Naive thymus-derived CD8-positive, alpha-beta T cell (primary cell): ENCODE data around the gene KCNH5. TPM values are rescaled to one million over a fixed set of nuclear protein-coding genes. Genes with fewer than 3 reads are reported as not detected.

Source experiments
- ATAC-seq, 2 donors: fragments of 150-1000 bp; cut with Tn5 transposase in 1 of 2; sonication (Bioruptor Pico), chemical (Tn5 transposase) in 1 of 2; 1 replicate in 1 of 2; 2 replicates in 1 of 2; pipeline ENCODE4 v1.10.0; 2021; ENCODE audit warnings: mild to moderate bottlenecking in 2 of 2, moderate library complexity in 2 of 2
- POLR2A ChIA-PET: fragments of 350-600 bp; sonication (Branson Sonifier 250); formaldehyde crosslinking; loops from one replicate; lab custom pipeline; 2021; ENCODE audit warnings: antibody characterized with exemption; lab: Charles Lee
- DNase-seq, 10 donors: peaks; one replicate each; pipeline versions ENCODE4 v3.0.0 to v3.0.0-alpha.2; 2020 to 2022
- H3K27ac Mint-ChIP-seq, 10 donors: one replicate each; pipeline ENCODE4 v1.8.0; 2020 to 2022; ENCODE audit warnings: mild to moderate bottlenecking in 10 of 10, mixed read lengths in 10 of 10, moderate library complexity in 4 of 10, inconsistent platforms in 1 of 10
- H3K27me3 Mint-ChIP-seq, 5 donors: one replicate each; pipeline ENCODE4 v1.8.0; 2021 to 2022; ENCODE audit warnings: mixed read lengths in 5 of 5
- H3K36me3 Mint-ChIP-seq, 3 donors: one replicate each; pipeline ENCODE4 v1.8.0; 2020 to 2022; ENCODE audit warnings: mixed read lengths in 3 of 3, mild to moderate bottlenecking in 2 of 3, inconsistent platforms in 1 of 3
- H3K4me1 Mint-ChIP-seq, 4 donors: one replicate each; pipeline ENCODE4 v1.8.0; 2021 to 2022; ENCODE audit warnings: mixed read lengths in 4 of 4
- H3K4me3 Mint-ChIP-seq, 10 donors: one replicate each; pipeline ENCODE4 v1.8.0; 2020 to 2022; ENCODE audit warnings: mild to moderate bottlenecking in 10 of 10, mixed read lengths in 10 of 10, moderate library complexity in 6 of 10, inconsistent platforms in 1 of 10
- H3K9me3 Mint-ChIP-seq, 9 donors: one replicate each; pipeline ENCODE4 v1.8.0; 2020 to 2022; ENCODE audit warnings: mixed read lengths in 9 of 9, mild to moderate bottlenecking in 3 of 9, inconsistent platforms in 1 of 9, moderate library complexity in 1 of 9
- polyA plus RNA-seq, 3 donors: library from polyadenylated mRNA; unstranded; fragments of 300-500 nt; fragmentation: Illumina TruSeq; gene quantifications; one replicate each; pipeline ENCODE4 v1.2.3, GENCODE V29; 2021
- total RNA-seq, 8 experiments: library from RNA in 2 of 8; stranded (reverse) in 2 of 8; gene quantifications; one replicate each; pipeline ENCODE4 v1.2.3 and lab custom pipeline; 2021 to 2026

Gene KCNH5
- not detected for total RNA-seq
- polyA plus RNA-seq = not detected
- 0 to 0.08 (median 0) reads per million in 6 experiments for total RNA-seq (lab: John Stamatoyannopoulos, UW)

DNA sequence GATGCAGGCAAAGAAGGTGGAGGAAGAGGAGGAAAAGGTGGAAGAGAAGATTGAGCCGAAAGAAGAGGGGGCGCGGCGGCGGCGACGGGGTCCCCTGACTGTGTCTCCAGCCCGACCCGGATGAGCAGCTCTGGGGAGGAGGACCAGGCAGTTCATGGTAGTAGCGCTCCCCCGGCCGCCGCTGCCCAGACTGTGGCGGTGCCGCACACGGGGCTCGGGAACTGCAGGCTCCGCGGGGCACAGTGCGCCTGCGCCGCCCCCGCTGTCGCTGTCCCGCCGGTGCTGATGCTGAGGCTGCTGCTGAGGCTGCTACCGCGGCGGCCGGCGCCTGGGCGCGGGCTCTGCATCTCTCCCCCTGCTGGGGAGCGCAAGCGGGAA is at the start of gene KCNH5:
KCNH5 (minus strand) TSS at position 225 of the 378 bp plus-strand sequence. CDS start 272 bp downstream, outside the sequence.
- H3K27ac Mint-ChIP-seq = no peak within 1 kb of the TSS
- no peak for ATAC-seq
- DNase-seq = no peak

GRCh38 chr14:63091394-63091996 is 46.2 kb upstream of the KCNH5 start:
- Mint-ChIP-seq H3K27ac (no peak overlapping the region), H3K4me1 (no peaks in the 10 kb centered on the region), H3K36me3 (peaks cover 0 to 1% (median 0%) of the 10 kb centered on the region in 3 donors), H3K27me3 (peaks cover 0 to 3% (median under 1%) of the 10 kb centered on the region in 5 donors), H3K9me3 (peaks cover 0 to 6% (median 0%) of the 10 kb centered on the region in 9 donors), H3K4me3 (no peak overlapping the region)
- POLR2A ChIA-PET = no interaction called here
- ATAC-seq (no peak), DNase-seq (no peak)

More for the DNA sequence above, at the start of gene KCNH5:
- POLR2A ChIA-PET = no interaction called here
- peaks cover 23 to 52% (median 34%) of the 10 kb centered on the region in 5 donors for H3K27me3 Mint-ChIP-seq
- peaks cover 0 to 2% (median 0%) of the 10 kb centered on the region in 3 donors for H3K36me3 Mint-ChIP-seq
- peak within 1 kb of the TSS in 3 of 10 donors; percentile 33 to 72 (median 36) for H3K4me3 Mint-ChIP-seq
- H3K9me3 Mint-ChIP-seq = peaks cover 0 to 3% (median 0%) of the 10 kb centered on the region in 9 donors
- peaks cover 0 to 4% (median 0%) of the 10 kb centered on the region in 4 donors for H3K4me1 Mint-ChIP-seq

GRCh38 chr14:63088865-63089264 is 43.6 kb upstream of the KCNH5 start:
- Mint-ChIP-seq H3K36me3 (no peaks in the 10 kb centered on the region), H3K9me3 (peaks cover 0 to 11% (median 0%) of the 10 kb centered on the region in 9 donors), H3K27me3 (peaks cover 0 to 3% (median 0%) of the 10 kb centered on the region in 5 donors), H3K4me3 (no peak overlapping the region), H3K4me1 (no peaks in the 10 kb centered on the region), H3K27ac (no peak overlapping the region)
- POLR2A ChIA-PET = no interaction called here
- DNase-seq = no peak
- no peak for ATAC-seq

DNA sequence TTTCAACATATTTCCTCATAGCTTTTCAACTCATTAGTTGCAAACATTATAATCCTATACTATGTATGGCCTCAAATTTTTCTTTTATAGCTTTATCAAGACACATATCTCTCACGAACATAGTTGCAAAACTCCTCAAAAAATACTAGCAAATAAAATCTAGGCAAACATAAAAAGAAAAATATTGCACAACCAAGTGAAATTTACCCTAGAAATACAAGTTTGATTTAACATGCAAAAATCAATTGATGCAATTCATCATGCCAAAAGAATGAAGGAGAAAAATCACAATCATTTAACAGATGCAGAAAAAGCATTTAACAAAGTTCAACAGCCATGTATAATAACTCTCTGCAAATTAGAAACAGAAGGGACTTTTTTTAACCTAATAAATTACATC is 33.3 kb upstream of the KCNH5 start:
- peaks cover 0 to 6% (median 0%) of the 10 kb centered on the region in 9 donors for H3K9me3 Mint-ChIP-seq
- H3K4me1 Mint-ChIP-seq = no peaks in the 10 kb centered on the region
- no peak overlapping the region for H3K27ac Mint-ChIP-seq
- no peaks in the 10 kb centered on the region for H3K36me3 Mint-ChIP-seq
- H3K27me3 Mint-ChIP-seq = peaks cover 0 to 3% (median 0%) of the 10 kb centered on the region in 5 donors
- H3K4me3 Mint-ChIP-seq = no peak overlapping the region
- no peak for DNase-seq
- POLR2A ChIA-PET = no interaction called here
- no peak for ATAC-seq

GRCh38 chr14:63076488-63076887 is 31.2 kb upstream of the KCNH5 start:
- H3K27me3 Mint-ChIP-seq = peaks cover 0 to 8% (median 3%) of the 10 kb centered on the region in 5 donors
- no peak overlapping the region for H3K4me3 Mint-ChIP-seq
- no peaks in the 10 kb centered on the region for H3K36me3 Mint-ChIP-seq
- POLR2A ChIA-PET = no interaction called here
- H3K4me1 Mint-ChIP-seq = no peaks in the 10 kb centered on the region
- no peak overlapping the region for H3K27ac Mint-ChIP-seq
- DNase-seq = no peak
- H3K9me3 Mint-ChIP-seq = peaks cover 0 to 10% (median 3%) of the 10 kb centered on the region in 9 donors
- ATAC-seq = no peak

DNA sequence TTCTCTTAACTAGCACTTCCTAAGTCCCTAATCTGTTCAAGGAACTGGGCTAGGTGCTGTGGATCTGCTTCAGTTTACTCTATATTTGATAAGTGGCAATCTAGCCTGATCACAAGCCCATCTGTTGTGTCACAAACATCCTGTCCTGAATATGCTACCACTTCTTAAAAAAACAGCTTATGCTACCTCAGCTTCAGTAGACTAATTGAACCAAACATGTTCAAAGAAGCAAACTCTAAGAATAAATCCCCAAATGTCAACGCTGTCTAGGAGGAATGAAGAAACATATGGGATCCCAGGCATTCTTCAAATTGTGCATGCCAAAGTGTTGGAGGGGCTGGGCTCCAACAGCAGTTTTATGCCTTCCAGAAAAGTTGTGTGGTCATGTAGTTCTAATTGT is 10.4 kb upstream of the KCNH5 start:
- POLR2A ChIA-PET = no interaction called here
- H3K27ac Mint-ChIP-seq = no peak overlapping the region
- ATAC-seq (no peak), DNase-seq (no peak)
- H3K9me3 Mint-ChIP-seq = peaks cover 0 to 10% (median 0%) of the 10 kb centered on the region in 9 donors
- H3K4me3 Mint-ChIP-seq = no peak overlapping the region
- peaks cover 0 to 3% (median 0%) of the 10 kb centered on the region in 3 donors for H3K36me3 Mint-ChIP-seq
- peaks cover 0 to 4% (median 0%) of the 10 kb centered on the region in 5 donors for H3K27me3 Mint-ChIP-seq
- no peaks in the 10 kb centered on the region for H3K4me1 Mint-ChIP-seq

- DNase-seq (no peak), ATAC-seq (no peak)
- Mint-ChIP-seq H3K36me3 (peaks cover 0 to 3% (median 0%) of the 10 kb centered on the region in 3 donors), H3K9me3 (peaks cover 0 to 7% (median 0%) of the 10 kb centered on the region in 9 donors), H3K4me1 (no peaks in the 10 kb centered on the region), H3K4me3 (no peak overlapping the region), H3K27me3 (peaks cover 7 to 19% (median 8%) of the 10 kb centered on the region in 5 donors), H3K27ac (no peak overlapping the region)
- POLR2A ChIA-PET = no interaction called here
Measured at GRCh38 chr14:63051992-63052391, 6.7 kb upstream of the KCNH5 start.

DNA sequence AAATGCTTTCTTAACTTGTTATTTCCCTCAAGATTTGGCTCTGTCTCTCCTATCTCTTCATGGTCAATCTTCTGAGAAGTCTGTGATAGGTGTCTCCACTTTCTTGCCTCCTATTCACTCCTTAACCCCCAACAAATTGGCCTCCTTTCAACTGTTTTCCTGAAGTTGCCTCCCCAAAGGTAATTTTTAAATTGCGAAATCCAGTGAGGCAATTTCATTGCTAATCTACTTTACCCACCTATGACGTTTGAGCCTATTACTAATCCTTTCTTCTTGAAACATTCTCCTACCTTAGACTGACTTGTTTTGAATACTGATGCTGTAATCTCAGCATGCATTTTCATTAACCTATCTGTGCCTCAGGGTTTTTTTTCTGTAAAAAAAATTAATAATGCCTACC is 6.0 kb upstream of the KCNH5 start:
- DNase-seq (no peak), ATAC-seq (no peak)
- H3K27me3 Mint-ChIP-seq = peaks cover 13 to 25% (median 15%) of the 10 kb centered on the region in 5 donors
- no peak overlapping the region for H3K27ac Mint-ChIP-seq
- peaks cover 0 to 2% (median 0%) of the 10 kb centered on the region in 4 donors for H3K4me1 Mint-ChIP-seq
- H3K9me3 Mint-ChIP-seq = peaks cover 0 to 3% (median 0%) of the 10 kb centered on the region in 9 donors
- peaks cover 0 to under 1% (median 0%) of the 10 kb centered on the region in 3 donors for H3K36me3 Mint-ChIP-seq
- POLR2A ChIA-PET = no interaction called here
- no peak overlapping the region for H3K4me3 Mint-ChIP-seq

DNA sequence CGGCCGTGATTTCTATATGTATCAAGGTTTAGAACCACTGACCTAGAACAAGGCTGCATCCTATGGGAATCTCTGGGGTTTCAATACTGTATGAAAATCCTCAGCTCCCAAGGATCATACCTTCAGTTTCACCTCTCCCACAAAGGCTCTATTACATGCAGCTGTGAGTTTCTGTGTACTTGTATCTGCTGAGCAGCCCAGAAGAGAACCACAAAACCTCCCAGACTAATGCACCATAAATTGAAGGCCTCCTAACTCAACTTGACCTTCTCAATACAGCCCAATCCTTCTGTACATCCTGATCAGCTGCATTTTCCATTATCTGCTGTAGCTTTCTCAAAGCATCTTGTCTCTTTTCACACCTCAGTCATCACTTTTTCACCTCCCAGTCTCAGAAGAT is 5.4 kb upstream of the KCNH5 start:
- POLR2A ChIA-PET = no interaction called here
- no peaks in the 10 kb centered on the region for H3K36me3 Mint-ChIP-seq
- H3K4me1 Mint-ChIP-seq = peaks cover 0 to 4% (median 0%) of the 10 kb centered on the region in 4 donors
- H3K27ac Mint-ChIP-seq = no peak overlapping the region
- DNase-seq = no peak
- ATAC-seq = no peak
- peaks cover 16 to 30% (median 18%) of the 10 kb centered on the region in 5 donors for H3K27me3 Mint-ChIP-seq
- H3K9me3 Mint-ChIP-seq = peaks cover 0 to 3% (median 0%) of the 10 kb centered on the region in 9 donors
- no peak overlapping the region for H3K4me3 Mint-ChIP-seq

GRCh38 chr14:63046339-63047268 is 1.3 kb upstream of the KCNH5 start:
- Mint-ChIP-seq H3K4me3 (peak overlapping the region in 3 of 10 donors; percentile 33 to 72 (median 36)), H3K27me3 (peaks cover 23 to 51% (median 34%) of the 10 kb centered on the region in 5 donors), H3K9me3 (peaks cover 0 to 3% (median 0%) of the 10 kb centered on the region in 9 donors), H3K27ac (no peak overlapping the region), H3K36me3 (peaks cover 0 to 2% (median 0%) of the 10 kb centered on the region in 3 donors), H3K4me1 (peaks cover 0 to 4% (median 0%) of the 10 kb centered on the region in 4 donors)
- POLR2A ChIA-PET = no interaction called here
- DNase-seq = no peak
- no peak for ATAC-seq

DNA sequence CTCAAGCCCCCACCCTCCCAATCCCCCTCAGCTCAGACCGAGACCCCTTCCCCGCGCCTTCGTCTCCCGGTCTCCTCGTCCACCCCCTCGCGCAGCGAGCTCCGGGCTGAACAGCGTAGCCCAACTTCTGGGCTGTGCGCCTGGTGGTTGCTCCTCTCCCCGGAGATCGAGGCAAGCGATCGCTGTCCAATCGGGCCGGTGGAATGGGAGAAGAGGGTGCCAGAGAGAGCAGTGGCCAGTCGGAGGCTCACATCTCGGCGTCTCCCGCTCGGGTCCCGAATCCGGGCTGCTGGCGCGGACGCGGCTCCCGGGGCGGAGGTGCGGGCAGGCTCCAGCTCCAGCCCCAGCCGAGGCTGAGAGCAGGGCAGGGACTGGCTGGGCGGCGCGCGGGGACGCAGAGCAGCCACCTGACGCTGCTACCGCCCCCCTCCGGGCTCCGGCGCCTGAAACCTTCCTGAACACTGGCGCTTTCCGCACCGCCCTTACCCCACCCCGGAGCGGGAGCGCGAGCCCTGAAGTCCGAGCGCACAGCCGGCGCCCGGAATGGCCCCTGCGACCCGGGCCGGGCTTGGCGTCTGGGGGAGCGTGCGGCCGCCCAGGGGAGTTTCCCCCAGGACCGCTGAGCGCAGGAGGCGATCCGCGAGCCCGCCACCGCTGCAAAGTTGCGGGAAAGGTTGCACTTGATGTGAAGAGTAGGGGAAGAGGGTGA is 508 bp upstream of the KCNH5 start:
- H3K4me1 Mint-ChIP-seq = peaks cover 0 to 4% (median 0%) of the 10 kb centered on the region in 4 donors
- peaks cover 0 to 3% (median 0%) of the 10 kb centered on the region in 9 donors for H3K9me3 Mint-ChIP-seq
- peak overlapping the region in 1 of 10 donors; percentile 36 for H3K4me3 Mint-ChIP-seq
- ATAC-seq = no peak
- peaks cover 0 to 2% (median 0%) of the 10 kb centered on the region in 3 donors for H3K36me3 Mint-ChIP-seq
- no peak for DNase-seq
- H3K27ac Mint-ChIP-seq = no peak overlapping the region
- H3K27me3 Mint-ChIP-seq = peaks cover 23 to 52% (median 34%) of the 10 kb centered on the region in 5 donors
- POLR2A ChIA-PET = no interaction called here

DNA sequence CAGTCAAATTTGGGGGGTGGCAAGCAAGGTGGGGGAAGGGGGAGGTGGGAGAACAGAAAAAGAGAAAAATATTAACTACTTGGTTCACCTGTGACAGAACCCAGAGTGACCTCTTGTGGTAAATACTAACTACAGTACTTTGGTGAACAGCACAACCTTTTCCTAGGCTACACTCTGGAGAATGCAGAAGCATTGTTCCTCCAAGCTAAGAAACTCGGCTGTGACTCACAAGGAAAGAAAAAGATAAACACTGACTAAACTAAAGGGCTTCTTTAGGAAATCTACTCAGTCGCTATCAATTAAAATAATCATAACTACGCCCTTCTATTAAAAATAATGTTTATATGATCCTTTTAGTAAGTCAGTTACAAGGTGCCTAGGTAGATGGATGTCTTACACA is 5.4 kb downstream of the KCNH5 start:
- Mint-ChIP-seq H3K4me3 (no peak overlapping the region), H3K36me3 (no peaks in the 10 kb centered on the region), H3K9me3 (no peaks in the 10 kb centered on the region), H3K27me3 (peaks cover 8 to 21% (median 15%) of the 10 kb centered on the region in 5 donors), H3K4me1 (no peaks in the 10 kb centered on the region), H3K27ac (no peak overlapping the region)
- POLR2A ChIA-PET = no interaction called here
- DNase-seq (no peak), ATAC-seq (no peak)
